ENCODE results near the gene THSD7A.

THSD7A gene, protein sequence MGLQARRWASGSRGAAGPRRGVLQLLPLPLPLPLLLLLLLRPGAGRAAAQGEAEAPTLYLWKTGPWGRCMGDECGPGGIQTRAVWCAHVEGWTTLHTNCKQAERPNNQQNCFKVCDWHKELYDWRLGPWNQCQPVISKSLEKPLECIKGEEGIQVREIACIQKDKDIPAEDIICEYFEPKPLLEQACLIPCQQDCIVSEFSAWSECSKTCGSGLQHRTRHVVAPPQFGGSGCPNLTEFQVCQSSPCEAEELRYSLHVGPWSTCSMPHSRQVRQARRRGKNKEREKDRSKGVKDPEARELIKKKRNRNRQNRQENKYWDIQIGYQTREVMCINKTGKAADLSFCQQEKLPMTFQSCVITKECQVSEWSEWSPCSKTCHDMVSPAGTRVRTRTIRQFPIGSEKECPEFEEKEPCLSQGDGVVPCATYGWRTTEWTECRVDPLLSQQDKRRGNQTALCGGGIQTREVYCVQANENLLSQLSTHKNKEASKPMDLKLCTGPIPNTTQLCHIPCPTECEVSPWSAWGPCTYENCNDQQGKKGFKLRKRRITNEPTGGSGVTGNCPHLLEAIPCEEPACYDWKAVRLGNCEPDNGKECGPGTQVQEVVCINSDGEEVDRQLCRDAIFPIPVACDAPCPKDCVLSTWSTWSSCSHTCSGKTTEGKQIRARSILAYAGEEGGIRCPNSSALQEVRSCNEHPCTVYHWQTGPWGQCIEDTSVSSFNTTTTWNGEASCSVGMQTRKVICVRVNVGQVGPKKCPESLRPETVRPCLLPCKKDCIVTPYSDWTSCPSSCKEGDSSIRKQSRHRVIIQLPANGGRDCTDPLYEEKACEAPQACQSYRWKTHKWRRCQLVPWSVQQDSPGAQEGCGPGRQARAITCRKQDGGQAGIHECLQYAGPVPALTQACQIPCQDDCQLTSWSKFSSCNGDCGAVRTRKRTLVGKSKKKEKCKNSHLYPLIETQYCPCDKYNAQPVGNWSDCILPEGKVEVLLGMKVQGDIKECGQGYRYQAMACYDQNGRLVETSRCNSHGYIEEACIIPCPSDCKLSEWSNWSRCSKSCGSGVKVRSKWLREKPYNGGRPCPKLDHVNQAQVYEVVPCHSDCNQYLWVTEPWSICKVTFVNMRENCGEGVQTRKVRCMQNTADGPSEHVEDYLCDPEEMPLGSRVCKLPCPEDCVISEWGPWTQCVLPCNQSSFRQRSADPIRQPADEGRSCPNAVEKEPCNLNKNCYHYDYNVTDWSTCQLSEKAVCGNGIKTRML (N-terminal part only)

DNA sequence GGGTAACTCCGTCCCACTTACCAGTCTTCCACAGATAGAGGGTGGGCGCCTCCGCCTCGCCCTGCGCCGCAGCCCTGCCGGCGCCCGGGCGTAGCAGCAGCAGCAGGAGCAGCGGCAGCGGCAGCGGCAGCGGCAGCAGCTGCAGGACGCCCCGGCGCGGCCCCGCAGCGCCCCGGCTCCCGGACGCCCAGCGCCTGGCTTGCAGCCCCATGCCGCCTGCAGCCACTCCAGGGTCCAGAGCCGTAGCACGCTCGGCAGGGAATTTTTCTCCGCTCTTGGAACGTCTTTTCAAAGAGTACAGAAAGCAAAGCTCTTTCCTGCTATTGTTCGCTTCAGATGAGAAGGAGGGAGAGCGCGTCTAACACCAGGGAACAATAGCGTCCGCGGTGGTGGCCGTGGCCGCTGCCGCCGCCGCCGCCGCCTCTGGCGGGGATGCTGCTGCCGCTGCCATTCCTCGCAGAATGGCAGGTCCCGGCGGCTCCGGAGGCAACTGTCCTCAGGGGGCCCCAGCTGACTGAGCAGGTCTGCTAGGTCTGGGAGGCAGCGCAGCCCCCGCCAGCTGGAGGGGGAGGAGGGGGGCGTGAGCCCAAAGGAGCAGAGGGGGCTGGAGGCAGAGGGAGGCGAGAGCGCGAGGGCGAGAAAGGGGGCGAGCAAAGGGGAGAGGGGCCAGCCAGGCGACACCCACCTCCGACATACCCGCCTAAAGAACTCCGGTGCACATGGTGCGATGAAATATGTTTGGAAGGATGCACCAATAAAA lies at the start of gene THSD7A:
THSD7A (minus strand) TSS at position 463 of the 760 bp plus-strand sequence; CDS start at position 211, 252 bp downstream.
- peak within 1 kb of the TSS; percentile 48 for H3K27ac ChIP-seq (ENCODE audit: low read depth, low read length)
- H3K9ac ChIP-seq (ENCODE audit: low read depth, low read length), result no peak within 1 kb of the TSS

GRCh38 chr7:11881680-11882079 lies 49.7 kb upstream of the THSD7A start:
- no peak overlapping the region for H3K4me3 ChIP-seq (ENCODE audit: low read depth, low read length)
- H3K4me1 ChIP-seq (ENCODE audit: control insufficient read depth, insufficient read depth, low read length), result no peaks in the 10 kb centered on the region
- no peaks in the 10 kb centered on the region for H3K36me3 ChIP-seq (ENCODE audit: control insufficient read depth, insufficient read depth, low read length)
- no peaks in the 10 kb centered on the region for H3K9me3 ChIP-seq (ENCODE audit: control insufficient read depth, insufficient read depth, low read length)
- no peak overlapping the region for H3K9ac ChIP-seq (ENCODE audit: low read depth, low read length)
- H3K27me3 ChIP-seq (ENCODE audit: control insufficient read depth, insufficient read depth, low read length), result no peaks in the 10 kb centered on the region
- no peak overlapping the region for H3K27ac ChIP-seq (ENCODE audit: low read depth, low read length)

More for the DNA sequence above, at the start of gene THSD7A:
- Histone ChIP-seq H3K4me1 (ENCODE audit: control insufficient read depth, insufficient read depth, low read length) (peaks cover 32% of the 10 kb centered on the region), H3K9me3 (ENCODE audit: control insufficient read depth, insufficient read depth, low read length) (no peaks in the 10 kb centered on the region), H3K36me3 (ENCODE audit: control insufficient read depth, insufficient read depth, low read length) (no peaks in the 10 kb centered on the region), H3K4me3 (ENCODE audit: low read depth, low read length) (peak within 1 kb of the TSS; percentile 73), H3K27me3 (ENCODE audit: control insufficient read depth, insufficient read depth, low read length) (peaks cover 21% of the 10 kb centered on the region)

GRCh38 chr7:11875635-11876034 lies 43.6 kb upstream of the THSD7A start:
- no peak overlapping the region for H3K27ac ChIP-seq (ENCODE audit: low read depth, low read length)
- H3K27me3 ChIP-seq (ENCODE audit: control insufficient read depth, insufficient read depth, low read length), result no peaks in the 10 kb centered on the region
- H3K36me3 ChIP-seq (ENCODE audit: control insufficient read depth, insufficient read depth, low read length), result no peaks in the 10 kb centered on the region
- no peaks in the 10 kb centered on the region for H3K4me1 ChIP-seq (ENCODE audit: control insufficient read depth, insufficient read depth, low read length)
- no peaks in the 10 kb centered on the region for H3K9me3 ChIP-seq (ENCODE audit: control insufficient read depth, insufficient read depth, low read length)
- H3K4me3 ChIP-seq (ENCODE audit: low read depth, low read length), result no peak overlapping the region
- H3K9ac ChIP-seq (ENCODE audit: low read depth, low read length), result no peak overlapping the region

DNA sequence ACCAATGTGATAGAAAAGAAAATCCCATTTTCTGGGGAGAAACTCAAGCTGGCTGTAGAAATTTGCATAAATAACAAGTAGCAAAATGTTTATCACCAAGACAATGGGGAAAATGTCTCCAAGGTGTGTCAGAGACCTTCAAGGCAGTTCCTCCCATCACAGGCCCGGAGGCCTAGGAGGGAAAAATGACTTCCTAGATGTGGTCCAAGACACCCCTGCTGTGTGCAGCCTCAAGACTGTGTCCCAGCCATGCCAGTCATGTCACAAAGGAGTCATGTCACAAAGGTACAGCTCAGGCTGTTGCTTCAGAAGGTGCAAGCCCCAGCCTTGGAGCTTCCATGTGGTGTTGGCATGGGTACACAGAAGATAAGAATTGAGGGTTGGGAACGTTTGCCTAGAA lies 33.7 kb upstream of the THSD7A start:
- no peaks in the 10 kb centered on the region for H3K36me3 ChIP-seq (ENCODE audit: control insufficient read depth, insufficient read depth, low read length)
- H3K4me1 ChIP-seq (ENCODE audit: control insufficient read depth, insufficient read depth, low read length), result no peaks in the 10 kb centered on the region
- H3K27ac ChIP-seq (ENCODE audit: low read depth, low read length), result no peak overlapping the region
- no peak overlapping the region for H3K4me3 ChIP-seq (ENCODE audit: low read depth, low read length)
- no peaks in the 10 kb centered on the region for H3K27me3 ChIP-seq (ENCODE audit: control insufficient read depth, insufficient read depth, low read length)
- H3K9ac ChIP-seq (ENCODE audit: low read depth, low read length), result no peak overlapping the region
- peaks cover 23% of the 10 kb centered on the region for H3K9me3 ChIP-seq (ENCODE audit: control insufficient read depth, insufficient read depth, low read length)

GRCh38 chr7:11858622-11859302 lies 26.8 kb upstream of the THSD7A start:
- no peak overlapping the region for H3K4me3 ChIP-seq (ENCODE audit: low read depth, low read length)
- H3K36me3 ChIP-seq (ENCODE audit: control insufficient read depth, insufficient read depth, low read length), result no peaks in the 10 kb centered on the region
- no peak overlapping the region for H3K9ac ChIP-seq (ENCODE audit: low read depth, low read length)
- H3K27me3 ChIP-seq (ENCODE audit: control insufficient read depth, insufficient read depth, low read length), result no peaks in the 10 kb centered on the region
- H3K4me1 ChIP-seq (ENCODE audit: control insufficient read depth, insufficient read depth, low read length), result no peaks in the 10 kb centered on the region
- no peak overlapping the region for H3K27ac ChIP-seq (ENCODE audit: low read depth, low read length)
- 0 out of 2 replicates have a peak, but pooled peaks cover 2% of the 10 kb centered on the region for H3K9me3 ChIP-seq (ENCODE audit: control insufficient read depth, insufficient read depth, low read length)

DNA sequence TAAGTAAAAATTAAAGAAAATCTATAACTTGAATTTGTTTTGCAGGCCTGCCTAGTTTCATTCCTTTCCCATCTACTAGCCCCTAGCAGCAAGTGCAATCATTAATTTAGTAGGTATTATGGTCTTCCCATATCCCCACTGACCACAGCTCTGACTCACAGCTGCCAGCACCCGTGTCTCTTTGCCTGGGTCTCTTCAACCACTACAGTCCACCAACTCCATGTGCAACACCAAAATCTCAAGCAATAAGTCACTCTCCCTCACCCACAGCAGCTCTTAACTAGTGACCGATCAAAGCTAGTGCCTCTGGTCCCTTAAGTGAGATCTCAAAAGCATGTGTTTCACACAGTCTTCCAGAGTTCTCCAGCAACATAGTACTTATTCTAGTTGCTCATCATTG lies 26.0 kb upstream of the THSD7A start:
- Histone ChIP-seq H3K9ac (ENCODE audit: low read depth, low read length) (no peak overlapping the region), H3K27me3 (ENCODE audit: control insufficient read depth, insufficient read depth, low read length) (no peaks in the 10 kb centered on the region), H3K4me1 (ENCODE audit: control insufficient read depth, insufficient read depth, low read length) (no peaks in the 10 kb centered on the region), H3K36me3 (ENCODE audit: control insufficient read depth, insufficient read depth, low read length) (no peaks in the 10 kb centered on the region), H3K9me3 (ENCODE audit: control insufficient read depth, insufficient read depth, low read length) (0 out of 2 replicates have a peak, but pooled peaks cover 2% of the 10 kb centered on the region), H3K4me3 (ENCODE audit: low read depth, low read length) (no peak overlapping the region), H3K27ac (ENCODE audit: low read depth, low read length) (no peak overlapping the region)

- peaks cover 46% of the 10 kb centered on the region for H3K4me1 ChIP-seq (ENCODE audit: control insufficient read depth, insufficient read depth, low read length)
- H3K36me3 ChIP-seq (ENCODE audit: control insufficient read depth, insufficient read depth, low read length), result no peaks in the 10 kb centered on the region
- H3K9me3 ChIP-seq (ENCODE audit: control insufficient read depth, insufficient read depth, low read length), result no peaks in the 10 kb centered on the region
- H3K4me3 ChIP-seq (ENCODE audit: low read depth, low read length), result no peak overlapping the region
- peak overlapping the region; percentile 4 for H3K27ac ChIP-seq (ENCODE audit: low read depth, low read length)
- no peaks in the 10 kb centered on the region for H3K27me3 ChIP-seq (ENCODE audit: control insufficient read depth, insufficient read depth, low read length)
- H3K9ac ChIP-seq (ENCODE audit: low read depth, low read length), result no peak overlapping the region
Observed at GRCh38 chr7:11848251-11848650, 16.3 kb upstream of the THSD7A start.

- Histone ChIP-seq H3K4me1 (ENCODE audit: control insufficient read depth, insufficient read depth, low read length) (peaks cover 46% of the 10 kb centered on the region), H3K4me3 (ENCODE audit: low read depth, low read length) (no peak overlapping the region; the same call in 1 of the 2 replicates), H3K9me3 (ENCODE audit: control insufficient read depth, insufficient read depth, low read length) (no peaks in the 10 kb centered on the region), H3K27ac (ENCODE audit: low read depth, low read length) (peak overlapping the region; percentile 48), H3K9ac (ENCODE audit: low read depth, low read length) (no peak overlapping the region; the same call in 1 of the 2 replicates), H3K36me3 (ENCODE audit: control insufficient read depth, insufficient read depth, low read length) (no peaks in the 10 kb centered on the region), H3K27me3 (ENCODE audit: control insufficient read depth, insufficient read depth, low read length) (no peaks in the 10 kb centered on the region)
Observed at GRCh38 chr7:11847336-11847735, 15.3 kb upstream of the THSD7A start.

DNA sequence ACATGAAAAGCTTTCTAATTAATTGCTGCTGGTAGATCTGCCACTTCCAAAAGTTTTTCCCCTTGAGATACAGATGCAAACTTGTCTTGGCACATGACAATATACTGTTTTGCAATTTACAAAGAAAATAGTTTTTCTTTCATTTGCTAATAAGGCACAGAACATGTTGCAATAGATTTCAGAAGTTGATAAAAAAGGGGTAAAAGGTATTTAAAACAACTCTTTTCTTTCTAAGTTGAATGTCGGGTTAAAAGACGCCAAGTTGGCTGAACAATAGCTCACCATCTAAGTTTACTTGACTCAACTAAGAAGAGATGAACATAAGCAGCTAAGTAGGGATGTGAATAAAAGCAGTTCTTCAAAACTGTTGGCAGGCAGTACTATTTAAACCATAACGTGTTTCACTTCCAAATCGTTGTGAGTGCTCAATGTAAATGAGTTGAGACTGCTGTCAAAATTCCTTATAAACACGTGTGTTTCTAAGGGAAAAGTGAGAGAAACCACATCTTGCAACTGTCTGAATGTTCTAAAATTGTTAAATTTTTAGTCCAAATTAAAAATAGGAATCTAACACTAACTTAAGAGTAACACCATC lies 14.5 kb upstream of the THSD7A start:
- H3K36me3 ChIP-seq (ENCODE audit: control insufficient read depth, insufficient read depth, low read length), result no peaks in the 10 kb centered on the region
- peaks cover 46% of the 10 kb centered on the region for H3K4me1 ChIP-seq (ENCODE audit: control insufficient read depth, insufficient read depth, low read length)
- H3K27me3 ChIP-seq (ENCODE audit: control insufficient read depth, insufficient read depth, low read length), result no peaks in the 10 kb centered on the region
- H3K9me3 ChIP-seq (ENCODE audit: control insufficient read depth, insufficient read depth, low read length), result no peaks in the 10 kb centered on the region; the same call in 1 of the 2 replicates
- peak overlapping the region; percentile 37 for H3K4me3 ChIP-seq (ENCODE audit: low read depth, low read length)
- no peak overlapping the region for H3K9ac ChIP-seq (ENCODE audit: low read depth, low read length)
- H3K27ac ChIP-seq (ENCODE audit: low read depth, low read length), result peak overlapping the region; percentile 48

Measured in HUES48 (cell line).